ENCODE data around the gene ARSA. TPM values are rescaled to one million over a fixed set of nuclear protein-coding genes. Genes with fewer than 3 reads are reported as not detected.

Gene ARSA
- total RNA-seq, 1 donor from 2014 or later: 38.1 TPM

GRCh38 chr22:50586416-50586815, 41.5 kb downstream of the ARSA start:
- no peak for ATAC-seq
- DNase-seq (ENCODE audit: low spot score): no peak
- intact Hi-C loops (cut with DNase I): no loop called here

- intact Hi-C loops (cut with DNase I): no loop called here
- no peak for DNase-seq (ENCODE audit: low spot score)
- no peak for ATAC-seq
Observed at GRCh38 chr22:50585781-50586180, 42.2 kb downstream of the ARSA start.

- ATAC-seq: no peak
- intact Hi-C loops (cut with DNase I): no loop called here
- no peak for DNase-seq (ENCODE audit: low spot score)
Observed at GRCh38 chr22:50585238-50585637, 42.7 kb downstream of the ARSA start.

- DNase-seq (ENCODE audit: low spot score) (no peak), ATAC-seq (no peak)
- intact Hi-C loops (cut with DNase I): no loop called here
Observed at GRCh38 chr22:50584106-50585096, 43.6 kb downstream of the ARSA start.

- intact Hi-C loops (cut with DNase I): no loop called here
Observed at GRCh38 chr22:50583294-50583861, 44.6 kb downstream of the ARSA start.

GRCh38 chr22:50582493-50583293, 45.3 kb downstream of the ARSA start, which contains the start of gene CHKB:
Gene CHKB, minus strand, starts transcription at chr22:50582849. Its CDS starts 68 bp downstream, at chr22:50582781.
- ATAC-seq: peak; percentile 98
- DNase-seq (ENCODE audit: low spot score): peak; percentile 99
- intact Hi-C loops (cut with DNase I): no loop called here

More at GRCh38 chr22:50583294-50583861, 44.6 kb downstream of the ARSA start:
- ATAC-seq (peak; percentile 13), DNase-seq (ENCODE audit: low spot score) (peak; percentile 52)

- intact Hi-C loops (cut with DNase I): no loop called here
- ATAC-seq (no peak), DNase-seq (ENCODE audit: low spot score) (no peak)
Observed at GRCh38 chr22:50581950-50582492, 45.9 kb downstream of the ARSA start.

GRCh38 chr22:50581031-50581949, 46.7 kb downstream of the ARSA start:
- DNase-seq (ENCODE audit: low spot score): peak; percentile 64
- ATAC-seq: no peak
- intact Hi-C loops (cut with DNase I): no loop called here

GRCh38 chr22:50579752-50580151, 48.2 kb downstream of the ARSA start:
- intact Hi-C loops (cut with DNase I): no loop called here
- DNase-seq (ENCODE audit: low spot score) (no peak), ATAC-seq (no peak)

GRCh38 chr22:50578776-50579310, 49.1 kb downstream of the ARSA start:
- intact Hi-C loops (cut with DNase I): no loop called here
- DNase-seq (ENCODE audit: low spot score) (no peak), ATAC-seq (no peak)

GRCh38 chr22:50577987-50578775, 49.8 kb downstream of the ARSA start, which contains the start of gene CPT1B:
Gene CPT1B, minus strand, starts transcription at chr22:50578427. Its CDS starts 512 bp downstream, at chr22:50577915.
- DNase-seq (ENCODE audit: low spot score) (no peak), ATAC-seq (no peak)
- intact Hi-C loops (cut with DNase I): no loop called here

GRCh38 chr22:50577697-50577986, 50.3 kb downstream of the ARSA start:
- intact Hi-C loops (cut with DNase I): no loop called here
- DNase-seq (ENCODE audit: low spot score) (no peak), ATAC-seq (no peak)

- DNase-seq (ENCODE audit: low spot score) (no peak), ATAC-seq (no peak)
- intact Hi-C loops (cut with DNase I): no loop called here
Observed at GRCh38 chr22:50576806-50577696, 50.9 kb downstream of the ARSA start.

- intact Hi-C loops (cut with DNase I): no loop called here
- DNase-seq (ENCODE audit: low spot score) (no peak), ATAC-seq (no peak)
Observed at GRCh38 chr22:50576070-50576469, 51.9 kb downstream of the ARSA start.

GRCh38 chr22:50575426-50575941, 52.5 kb downstream of the ARSA start:
- DNase-seq (ENCODE audit: low spot score) (no peak), ATAC-seq (no peak)
- intact Hi-C loops (cut with DNase I): no loop called here
